UCSD-AML1 (cell line): Measurements from ENCODE around the gene ZDHHC14.
"Not testable (repeated sequence)": the region's sequence is repeated elsewhere in the genome, so short reads cannot be mapped to it uniquely, and the experiment has no call there.

Source experiments
- DNase-seq: peaks from one replicate; lab custom pipeline; 2025; ENCODE audit not compliant: unreplicated experiment; lab: John Stamatoyannopoulos, UW

The ZDHHC14 gene

DNA sequence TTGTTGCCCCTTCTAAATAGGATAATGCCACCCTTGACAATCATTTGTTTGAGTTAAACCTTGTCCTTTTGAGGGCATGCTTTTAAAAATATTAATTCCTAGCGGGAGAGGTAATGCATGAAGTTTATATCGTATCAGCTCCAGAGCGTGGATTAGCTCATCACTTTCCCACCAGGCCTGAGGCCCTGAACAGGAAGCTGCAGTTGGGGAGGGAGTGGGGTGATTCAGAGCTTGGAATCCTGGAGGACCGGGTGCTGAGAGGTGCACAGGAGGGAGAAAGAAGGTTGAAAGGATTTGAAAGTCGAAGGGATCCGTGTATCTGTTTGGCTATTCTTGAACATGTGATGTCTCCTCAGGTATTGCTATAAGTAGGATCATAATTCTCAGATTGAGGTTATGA lies 25.0 kb downstream of the ZDHHC14 start:
- no peak for DNase-seq

- no peak for DNase-seq
Measured at GRCh38 chr6:157406661-157407060, 25.7 kb downstream of the ZDHHC14 start.

DNA sequence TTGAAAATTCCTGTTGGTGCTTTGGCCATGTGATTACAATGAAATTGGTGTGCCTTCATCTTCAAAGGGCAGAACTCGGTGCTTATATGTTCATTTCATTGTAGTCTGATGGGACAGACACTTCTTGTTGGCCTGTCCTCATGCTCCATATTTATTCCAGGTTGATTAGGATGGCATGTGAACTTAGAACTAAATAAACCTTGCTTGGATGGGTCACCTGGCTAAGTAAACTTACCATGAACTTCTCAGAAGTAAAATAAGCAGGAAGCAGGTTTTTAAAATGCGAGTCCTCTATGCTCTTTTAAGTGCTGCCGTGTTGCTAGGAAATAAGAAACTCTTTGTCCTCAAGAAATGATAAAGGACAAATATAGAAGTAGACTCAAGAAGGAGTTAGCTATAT lies 26.7 kb downstream of the ZDHHC14 start:
- DNase-seq = no peak

- DNase-seq = not testable (repeated sequence)
Measured at GRCh38 chr6:157408427-157408826, 27.4 kb downstream of the ZDHHC14 start.

DNA sequence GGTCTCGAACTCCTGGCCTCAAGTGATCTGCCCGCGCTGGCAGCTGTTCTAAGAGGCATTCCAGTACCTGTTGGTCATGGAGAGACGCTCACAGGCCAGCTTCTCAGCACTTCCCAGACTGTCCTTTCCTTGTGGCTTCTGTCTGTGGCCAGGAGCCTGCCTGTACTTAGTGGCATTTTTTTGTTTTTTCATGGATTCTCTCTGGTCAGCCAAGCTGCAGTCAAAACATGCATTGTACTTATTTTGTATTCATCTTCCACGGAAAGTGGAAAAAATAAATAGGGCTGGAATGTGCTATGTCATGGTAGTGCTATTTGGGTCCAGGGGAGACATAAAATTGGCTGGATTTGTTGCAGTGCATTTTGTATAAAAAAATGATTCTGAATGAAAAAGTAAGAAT lies 29.1 kb downstream of the ZDHHC14 start:
- no peak for DNase-seq

DNA sequence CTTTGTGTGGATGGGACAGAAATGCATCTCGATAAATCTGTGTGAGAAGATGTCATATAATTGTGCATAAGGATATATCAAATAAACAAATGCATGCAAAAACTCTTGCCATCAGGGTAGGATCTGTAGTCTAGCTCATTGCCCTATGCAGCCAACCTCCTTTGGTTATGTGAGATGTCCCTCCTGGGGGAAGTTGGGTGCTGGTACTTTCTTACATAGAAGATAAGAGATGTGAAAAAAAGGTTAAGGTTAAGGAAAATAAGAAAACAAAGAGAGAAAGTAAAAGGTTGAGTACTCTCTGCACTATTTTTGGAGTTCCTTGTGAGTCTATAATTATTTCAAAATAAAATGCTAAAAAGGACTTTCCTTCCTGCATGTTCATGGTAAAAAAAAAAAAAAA lies 30.4 kb downstream of the ZDHHC14 start:
- no peak for DNase-seq

- DNase-seq = no peak
Measured at GRCh38 chr6:157412791-157413190, 31.8 kb downstream of the ZDHHC14 start.

DNA sequence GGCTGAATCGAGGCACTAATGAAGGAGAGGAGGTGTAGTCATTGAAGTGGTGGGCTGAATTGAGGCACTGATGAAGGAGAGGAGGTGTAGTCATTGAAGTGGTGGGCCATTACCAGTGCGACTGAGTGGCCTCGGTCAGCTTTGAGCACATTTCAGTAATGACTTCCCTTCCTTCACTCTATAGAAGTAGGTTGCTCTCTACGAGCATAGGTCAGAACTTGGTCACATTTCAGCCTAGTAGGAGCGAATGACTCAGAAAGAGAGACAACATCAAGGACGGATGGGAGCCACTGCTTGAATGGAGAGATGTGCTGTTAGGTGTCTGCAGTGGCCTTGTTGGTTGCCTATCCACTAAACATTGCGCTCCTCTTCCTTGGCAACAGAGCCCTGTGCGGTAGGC lies 39.5 kb downstream of the ZDHHC14 start:
- no peak for DNase-seq

DNA sequence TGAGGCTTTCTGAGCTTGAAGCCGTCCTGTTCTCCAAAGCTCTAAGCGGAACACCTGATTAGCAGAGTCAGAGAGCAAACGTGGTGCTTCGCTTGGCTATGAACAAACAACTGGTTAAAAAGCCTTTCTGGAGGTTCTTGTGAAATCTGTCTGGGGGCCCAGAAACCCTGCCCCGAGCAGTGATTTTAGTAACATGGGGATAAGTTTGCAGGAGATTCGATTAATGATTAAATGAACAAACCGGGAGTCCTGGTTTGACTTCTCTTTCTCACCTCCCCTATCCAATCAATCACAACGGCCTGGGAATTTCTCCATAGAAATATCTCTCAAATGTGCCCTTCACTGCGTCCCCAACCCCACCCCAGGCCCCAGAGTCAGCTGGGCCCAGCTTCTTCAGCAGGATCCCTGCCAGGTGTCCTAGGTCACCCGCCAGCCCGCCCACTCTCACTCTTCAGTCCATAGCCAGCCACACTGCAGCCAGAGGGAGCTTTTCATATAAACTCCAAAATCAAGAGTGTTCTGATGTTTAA lies 43.6 kb downstream of the ZDHHC14 start:
- no peak for DNase-seq

DNA sequence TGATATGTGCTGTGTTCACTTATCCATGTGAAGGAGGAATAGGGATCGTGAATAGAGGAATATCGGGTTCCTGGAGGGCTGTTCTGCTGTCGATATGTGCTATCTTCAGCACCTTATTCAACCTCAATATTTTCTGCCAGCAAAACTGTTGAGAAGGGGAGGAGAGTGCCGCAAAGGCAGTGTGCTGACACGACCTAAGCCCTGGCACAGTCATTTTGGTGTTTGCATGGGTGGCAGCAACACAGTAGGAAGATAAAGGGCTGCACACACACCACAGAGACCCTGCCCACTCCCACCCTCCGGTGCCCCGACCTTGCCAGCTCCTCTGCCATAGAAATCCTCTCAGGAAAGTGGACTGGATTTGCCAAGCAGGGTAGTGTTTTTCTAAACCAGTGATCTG lies 47.0 kb downstream of the ZDHHC14 start:
- DNase-seq = no peak

- no peak for DNase-seq
Measured at GRCh38 chr6:157428427-157429202, 47.6 kb downstream of the ZDHHC14 start.

DNA sequence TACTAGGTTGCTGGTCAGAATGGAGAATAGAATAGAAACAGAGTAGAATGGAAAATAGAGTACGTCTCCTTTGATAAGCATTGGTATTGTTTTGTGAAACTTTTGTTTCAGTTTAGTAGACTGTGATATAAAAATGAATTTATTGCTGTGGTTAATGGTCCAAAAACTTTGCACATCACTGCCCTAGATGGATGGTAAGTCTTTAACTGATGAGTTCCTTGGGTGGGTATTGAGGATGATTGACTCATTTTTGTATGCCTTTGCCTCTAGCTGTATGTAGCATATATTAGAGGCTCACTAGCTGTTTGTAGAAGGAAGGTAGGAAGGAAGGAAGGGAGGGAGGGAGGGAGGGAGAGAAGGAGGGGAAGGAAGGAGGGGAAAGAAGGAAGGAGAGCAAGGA lies 48.3 kb downstream of the ZDHHC14 start:
- DNase-seq = no peak

DNA sequence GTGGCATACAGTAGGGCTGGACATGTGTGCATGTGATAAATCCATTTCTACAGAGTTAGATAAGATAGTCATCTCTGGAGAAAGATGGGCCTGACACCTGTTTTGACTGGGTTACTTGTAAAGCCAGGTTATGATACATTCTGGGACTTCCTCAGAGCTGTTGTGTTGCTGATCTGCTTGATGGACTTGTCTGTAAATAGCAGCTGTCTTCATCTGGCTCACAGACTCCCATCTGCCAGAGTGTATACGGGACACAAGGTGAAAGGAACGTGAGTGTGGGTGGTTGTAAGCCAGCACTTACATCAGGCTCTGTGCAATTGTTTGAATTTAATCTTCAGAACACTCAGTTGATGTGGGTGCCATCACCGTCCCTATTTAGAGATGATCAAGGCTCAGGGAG lies 49.8 kb downstream of the ZDHHC14 start:
- DNase-seq = no peak

GRCh38 chr6:157432231-157432891 lies 51.4 kb downstream of the ZDHHC14 start:
- no peak for DNase-seq

GRCh38 chr6:157432892-157433265 lies 51.9 kb downstream of the ZDHHC14 start:
- no peak for DNase-seq

- DNase-seq = no peak
Measured at GRCh38 chr6:157433678-157434081, 52.7 kb downstream of the ZDHHC14 start.

DNA sequence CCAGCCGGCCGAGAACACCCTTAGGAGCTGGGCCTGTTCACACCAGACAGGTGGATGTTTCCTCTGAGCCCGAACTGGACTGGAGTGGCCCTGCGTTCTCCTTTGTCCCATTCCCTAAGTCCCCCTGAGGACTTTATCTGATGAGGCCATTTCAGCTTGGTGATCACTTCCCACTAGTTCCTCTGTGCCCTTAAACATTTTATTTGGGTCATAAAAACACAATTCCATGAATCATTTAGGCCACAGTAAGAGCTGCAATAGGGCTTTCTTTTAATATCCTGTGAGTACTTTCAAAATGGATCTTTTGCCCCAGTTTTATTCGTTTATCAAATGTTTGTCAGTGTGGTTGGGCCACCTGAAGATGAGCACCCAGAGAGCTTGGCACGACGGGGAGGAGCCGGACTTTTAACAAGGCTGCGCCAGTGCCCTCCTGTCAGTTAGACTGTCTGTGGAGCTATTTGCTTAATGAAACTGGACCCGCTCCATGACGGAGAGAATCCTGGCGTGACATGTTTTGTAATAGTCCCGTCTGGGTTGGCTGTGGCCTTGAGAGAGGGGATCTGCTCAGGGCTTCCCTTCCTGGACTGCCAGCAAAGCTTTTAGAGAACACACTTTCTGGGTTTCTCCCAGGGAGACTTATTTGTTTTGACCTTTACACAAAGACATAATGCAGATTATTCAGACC lies 53.5 kb downstream of the ZDHHC14 start:
- no peak for DNase-seq

- no peak for DNase-seq
Measured at GRCh38 chr6:157436219-157436943, 55.4 kb downstream of the ZDHHC14 start.

DNA sequence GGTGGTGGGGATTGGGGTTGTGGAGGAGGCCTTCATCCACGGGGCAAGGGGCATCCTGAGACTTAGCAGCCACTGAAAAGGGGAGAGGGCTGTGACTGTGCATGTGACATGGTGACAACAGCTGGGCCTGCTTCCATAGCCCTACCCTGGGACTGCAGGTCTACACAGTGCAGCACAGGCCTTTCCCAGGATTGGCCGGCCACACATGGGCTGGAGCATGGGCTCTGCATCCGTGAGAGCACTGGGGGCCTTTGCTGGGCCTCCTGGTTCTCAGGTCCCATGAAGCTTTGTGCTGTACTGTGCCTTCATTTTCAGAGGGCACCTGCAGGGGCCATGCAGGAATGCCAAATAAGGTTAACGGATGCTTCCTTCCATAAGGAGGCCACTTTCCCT lies 56.0 kb downstream of the ZDHHC14 start:
- DNase-seq = no peak

GRCh38 chr6:157438611-157439111 lies 57.7 kb downstream of the ZDHHC14 start:
- DNase-seq = no peak

GRCh38 chr6:157440171-157440570 lies 59.2 kb downstream of the ZDHHC14 start:
- no peak for DNase-seq
